CMK (cell line): ENCODE data around the gene AP3B1.
"Not testable (repeated sequence)": the region's sequence is repeated elsewhere in the genome, so short reads cannot be mapped to it uniquely, and the experiment has no call there.

ENCODE experiments used
- DNase-seq: peaks from one replicate; pipeline ENCODE4 v3.0.0-alpha.2; 2010; ENCODE audit warnings: low read depth

AP3B1 gene

GRCh38 chr5:78242001-78242400, 52.5 kb downstream of the AP3B1 start:
- no peak for DNase-seq

GRCh38 chr5:78237911-78238310, 56.6 kb downstream of the AP3B1 start:
- DNase-seq = no peak

GRCh38 chr5:78236046-78236445, 58.5 kb downstream of the AP3B1 start:
- DNase-seq = no peak

GRCh38 chr5:78235289-78235688, 59.2 kb downstream of the AP3B1 start:
- no peak for DNase-seq

GRCh38 chr5:78234804-78235203, 59.7 kb downstream of the AP3B1 start:
- DNase-seq = no peak

- no peak for DNase-seq
These were observed 62.3 kb downstream of the AP3B1 start for GRCh38 chr5:78232163-78232562.

GRCh38 chr5:78224358-78224757, 70.1 kb downstream of the AP3B1 start:
- DNase-seq = no peak

GRCh38 chr5:78221964-78222451, 72.5 kb downstream of the AP3B1 start:
- DNase-seq = no peak

GRCh38 chr5:78221467-78221866, 73.0 kb downstream of the AP3B1 start:
- no peak for DNase-seq

- no peak for DNase-seq
These were observed 78.5 kb downstream of the AP3B1 start for GRCh38 chr5:78215972-78216371.

GRCh38 chr5:78215565-78215964, 78.9 kb downstream of the AP3B1 start:
- DNase-seq = no peak

GRCh38 chr5:78213799-78214198, 80.7 kb downstream of the AP3B1 start:
- DNase-seq = no peak

- no peak for DNase-seq
These were observed 83.4 kb downstream of the AP3B1 start for GRCh38 chr5:78211052-78211451.

GRCh38 chr5:78204241-78204640, 90.3 kb downstream of the AP3B1 start:
- no peak for DNase-seq

- no peak for DNase-seq
These were observed 90.7 kb downstream of the AP3B1 start for GRCh38 chr5:78203815-78204214.

GRCh38 chr5:78190402-78190801, 104.1 kb downstream of the AP3B1 start:
- no peak for DNase-seq

GRCh38 chr5:78188681-78189080, 105.8 kb downstream of the AP3B1 start:
- not testable (repeated sequence) for DNase-seq

- no peak for DNase-seq
These were observed 107.3 kb downstream of the AP3B1 start for GRCh38 chr5:78187172-78187571.

- DNase-seq = no peak
These were observed 111.7 kb downstream of the AP3B1 start for GRCh38 chr5:78182838-78183237.

GRCh38 chr5:78178356-78178755, 116.1 kb downstream of the AP3B1 start:
- no peak for DNase-seq

GRCh38 chr5:78170335-78170734, 124.2 kb downstream of the AP3B1 start:
- DNase-seq = not testable (repeated sequence)

- no peak for DNase-seq
These were observed 132.1 kb downstream of the AP3B1 start for GRCh38 chr5:78162253-78162862.

GRCh38 chr5:78157001-78157400, 137.5 kb downstream of the AP3B1 start:
- DNase-seq = no peak

GRCh38 chr5:78151594-78152271, 142.8 kb downstream of the AP3B1 start:
- no peak for DNase-seq
